ENCODE results near the gene CA5B. TPM values are rescaled to one million over a fixed set of nuclear protein-coding genes. Genes with fewer than 3 reads are reported as not detected.

The CA5B gene
- total RNA-seq, 2 donors from 2014 or later = 59.2 to 82.2 TPM

DNA sequence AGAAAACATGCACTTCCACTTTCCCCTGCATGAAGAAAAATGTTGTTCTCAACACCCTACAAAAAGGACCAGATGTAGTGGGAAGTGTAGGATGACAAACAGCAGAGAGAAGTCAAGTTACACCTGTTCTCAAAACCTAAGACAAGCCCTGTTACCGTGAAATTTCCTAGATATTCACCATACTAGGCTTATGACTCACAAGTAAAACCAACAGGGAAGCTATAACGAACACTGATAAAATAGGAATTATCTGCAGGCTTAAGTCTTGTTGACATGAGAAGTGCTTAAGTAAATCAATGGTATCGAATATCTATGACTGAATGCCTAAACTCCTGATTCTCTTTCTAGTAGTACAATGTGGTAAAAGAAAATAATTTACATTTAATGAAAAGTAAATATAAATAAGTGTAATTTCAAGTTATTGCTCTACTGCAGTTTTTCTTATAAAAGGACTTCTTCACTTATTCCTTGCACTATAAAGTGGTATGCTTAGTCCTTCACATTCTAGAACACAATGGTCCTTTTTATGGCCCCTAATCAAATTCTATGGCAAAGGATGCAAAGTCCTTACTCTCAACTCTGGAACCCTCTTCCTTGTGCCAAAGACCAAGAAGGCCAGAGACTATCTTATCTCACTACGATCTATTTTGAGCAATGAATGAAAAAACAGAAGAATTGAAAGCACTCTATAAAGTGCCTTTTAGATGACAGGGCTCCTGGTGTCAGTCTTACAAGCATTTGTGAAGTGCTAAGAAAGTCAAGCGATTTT is 96.9 kb downstream of the CA5B start:
- ATAC-seq (no peak), DNase-seq (no peak)
- H3K4me1 Mint-ChIP-seq = peaks cover 3% of the 10 kb centered on the region
- no peaks in the 10 kb centered on the region for H3K36me3 Mint-ChIP-seq (ENCODE audit: low read depth)
- no peak overlapping the region for H3K27ac Mint-ChIP-seq
- no peaks in the 10 kb centered on the region for H3K27me3 Mint-ChIP-seq
- H3K9me3 ChIP-seq (ENCODE audit: control insufficient read depth, low read length, poor library complexity, severe bottlenecking) = no peaks in the 10 kb centered on the region
- no peak overlapping the region for H3K4me3 Mint-ChIP-seq

Other genes with a start within 250 kb of the CA5B start
- not detected for gene PIR, start 244.9 kb upstream of the CA5B start, total RNA-seq
- not detected for gene BMX, start 237.5 kb upstream of the CA5B start, total RNA-seq
- gene ACE2, start 137.3 kb upstream of the CA5B start, total RNA-seq = not detected
- under 1 TPM; 0.22 to 0.29 TPM for gene CLTRN, start 73.5 kb upstream of the CA5B start, total RNA-seq
- 10 to 100 TPM; 18.5 to 19.6 TPM for gene ZRSR2, start 52.2 kb downstream of the CA5B start, total RNA-seq
- 10 to 100 TPM; 27.0 to 33.3 TPM for gene AP1S2, start 116.5 kb downstream of the CA5B start, total RNA-seq